Endothelial cell of hepatic sinusoid (primary cell): ENCODE data around the gene FAM161B.
"Not testable (repeated sequence)": the region's sequence is repeated elsewhere in the genome, so short reads cannot be mapped to it uniquely, and the experiment has no call there.

Experiments
- in situ Hi-C: cut with HindIII; loops from 2 replicates; pipeline ENCODE4 v1.10.0; 2017; ENCODE audit warnings: low sequenced_read_pairs

The FAM161B gene

GRCh38 chr14:73944432-73945158 is 5.3 kb downstream of the FAM161B start:
- in situ Hi-C loops, result no loop called here

DNA sequence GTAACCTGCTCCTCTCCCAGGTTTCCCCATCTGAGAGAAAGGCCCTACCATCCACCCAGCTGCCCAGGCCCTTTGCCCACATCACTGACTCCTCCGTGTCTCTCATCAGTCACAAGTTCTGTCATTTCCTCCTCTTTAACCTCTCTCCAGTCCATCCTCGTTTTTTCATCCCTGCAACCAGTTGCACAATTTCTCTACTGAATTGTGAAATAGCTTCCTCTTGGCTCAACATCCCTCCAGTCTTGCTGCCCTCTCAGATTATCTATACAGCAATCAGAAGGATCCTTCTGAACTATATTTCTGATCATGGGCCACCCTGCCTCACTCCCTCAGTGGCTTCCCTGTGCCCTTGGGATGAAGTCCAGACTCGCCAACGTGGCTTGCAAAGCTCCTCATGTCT is 6.8 kb downstream of the FAM161B start:
- in situ Hi-C loops, result no loop called here

DNA sequence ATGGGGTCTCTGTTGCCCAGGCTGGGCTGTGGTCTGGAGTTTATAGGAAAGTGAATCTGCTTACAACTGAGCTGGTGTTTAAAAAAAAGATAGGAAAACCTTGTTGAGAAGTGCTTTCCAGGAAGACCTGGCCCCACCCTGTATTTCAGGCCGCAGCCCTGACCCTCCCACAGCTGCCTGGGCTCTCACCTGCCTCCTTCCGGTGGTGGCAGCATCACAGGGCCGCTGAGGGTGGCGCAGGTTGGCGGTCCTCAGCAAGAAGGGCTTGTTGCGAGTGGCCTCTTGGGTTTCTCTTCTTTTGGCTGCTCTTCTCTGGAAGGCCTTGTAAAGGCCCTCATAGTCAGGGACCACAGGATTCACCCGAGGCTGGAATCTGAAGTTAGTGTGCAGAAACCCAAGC is 7.7 kb downstream of the FAM161B start:
- in situ Hi-C loops, result no loop called here

GRCh38 chr14:73937012-73937411 is 12.9 kb downstream of the FAM161B start:
- in situ Hi-C loops, result no loop called here

DNA sequence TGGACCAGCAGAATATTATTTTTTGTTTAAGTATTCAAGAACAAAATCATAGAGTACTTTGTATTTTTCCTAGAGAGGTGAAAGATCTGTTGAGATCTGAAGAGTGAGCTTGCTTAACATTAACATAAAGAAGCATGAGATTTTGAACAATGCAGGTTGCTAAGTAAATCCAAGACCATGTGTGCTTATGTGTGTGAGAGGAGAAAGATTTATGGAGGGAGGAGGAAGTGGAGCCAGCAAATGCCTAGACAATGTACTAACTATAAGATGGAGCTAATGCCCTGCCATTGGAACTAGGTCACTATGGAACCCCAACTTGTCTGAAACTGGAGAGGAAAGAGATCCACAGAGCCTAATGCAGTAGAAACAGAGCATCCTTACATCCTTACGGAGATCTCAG is 13.3 kb downstream of the FAM161B start:
- in situ Hi-C loops, result no loop called here

GRCh38 chr14:73935666-73936065 is 14.2 kb downstream of the FAM161B start:
- in situ Hi-C loops, result no loop called here

GRCh38 chr14:73924337-73924736 is 25.6 kb downstream of the FAM161B start:
- in situ Hi-C loops, result no loop called here

GRCh38 chr14:73919457-73919856 is 30.4 kb downstream of the FAM161B start:
- in situ Hi-C loops, result not testable (repeated sequence)

GRCh38 chr14:73916324-73916723 is 33.6 kb downstream of the FAM161B start:
- in situ Hi-C loops, result no loop called here

GRCh38 chr14:73913256-73913655 is 36.6 kb downstream of the FAM161B start:
- in situ Hi-C loops, result no loop called here

DNA sequence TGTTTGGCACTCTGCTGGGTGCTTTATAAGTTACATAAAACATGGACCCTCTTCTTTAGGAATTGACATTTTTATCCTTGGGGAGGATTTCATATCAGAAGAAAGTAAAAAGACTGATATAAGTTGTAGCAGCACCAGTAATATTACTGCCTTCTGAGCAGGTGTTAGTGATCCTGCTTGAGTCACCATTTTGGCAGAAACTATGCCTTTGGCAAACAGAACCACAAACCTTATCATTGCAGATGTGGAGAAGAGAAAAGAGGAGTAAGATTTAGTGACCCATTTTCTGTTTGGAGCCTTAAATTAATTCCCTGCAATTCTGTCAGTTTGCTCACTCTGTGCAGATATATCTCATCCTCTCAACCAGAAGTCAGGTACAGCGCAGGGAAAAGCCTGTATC is 40.2 kb downstream of the FAM161B start:
- in situ Hi-C loops, result no loop called here

GRCh38 chr14:73903028-73903427 is 46.9 kb downstream of the FAM161B start:
- in situ Hi-C loops, result no loop called here

GRCh38 chr14:73896521-73896920 is 53.4 kb downstream of the FAM161B start:
- in situ Hi-C loops, result no loop called here

GRCh38 chr14:73895939-73896338 is 54.0 kb downstream of the FAM161B start:
- in situ Hi-C loops, result no loop called here

DNA sequence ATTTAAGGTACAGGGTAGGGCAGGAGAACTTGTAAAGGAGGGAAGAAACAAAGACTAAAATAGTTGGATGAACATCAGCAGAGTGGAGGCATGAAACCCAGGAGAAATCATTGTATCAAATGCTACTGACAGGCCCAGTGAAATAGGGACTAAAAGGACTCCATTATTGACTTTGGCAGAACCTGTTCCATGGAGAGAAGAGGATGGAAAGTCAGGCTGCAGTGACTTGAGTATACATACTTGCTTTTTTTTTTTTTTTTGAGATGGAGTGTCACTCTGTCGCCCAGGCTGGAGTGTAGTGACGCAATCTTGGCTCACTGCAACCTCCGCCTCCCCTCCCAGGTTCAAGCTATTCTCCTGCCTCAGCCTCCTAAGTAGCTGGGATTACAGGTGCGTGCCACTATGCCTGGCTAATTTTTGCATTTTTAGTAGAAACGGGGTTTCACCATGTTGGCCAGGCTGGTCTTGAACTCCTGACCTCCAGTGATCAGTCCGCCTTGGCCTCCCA is 55.7 kb downstream of the FAM161B start:
- in situ Hi-C loops, result not testable (repeated sequence)

DNA sequence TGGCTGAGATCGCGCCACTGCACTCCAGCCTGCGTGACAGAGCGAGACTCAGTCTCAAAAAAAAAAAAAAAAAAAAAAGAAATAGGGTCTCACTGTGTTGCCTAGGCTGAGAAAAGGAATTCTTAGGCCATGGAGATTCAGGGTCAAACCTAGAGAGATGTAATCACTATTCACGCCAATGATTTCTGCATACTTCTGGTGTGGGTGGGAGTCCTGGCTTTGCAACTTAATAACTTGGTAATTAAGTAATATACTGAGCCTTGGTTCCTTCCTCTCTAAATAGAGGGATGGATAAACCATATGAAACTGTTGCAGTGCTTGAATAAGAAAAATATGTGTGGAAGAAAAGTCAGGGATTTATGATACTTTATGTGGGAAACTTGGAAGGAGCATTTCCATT is 60.5 kb downstream of the FAM161B start:
- in situ Hi-C loops, result no loop called here

GRCh38 chr14:73888971-73889370 is 60.9 kb downstream of the FAM161B start:
- in situ Hi-C loops, result no loop called here

DNA sequence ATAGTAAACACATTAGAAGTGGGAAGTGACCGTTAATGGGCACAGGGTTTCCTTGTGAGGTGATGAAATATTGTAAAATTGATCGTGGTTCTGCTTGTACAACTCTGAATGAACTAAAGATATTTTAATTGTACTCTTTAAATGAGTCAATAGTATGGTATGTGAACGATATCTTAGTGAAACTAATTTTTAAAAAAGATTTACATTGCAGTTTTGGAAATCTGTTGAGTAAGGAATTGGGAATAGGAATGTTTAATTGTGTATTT is 61.5 kb downstream of the FAM161B start:
- in situ Hi-C loops, result no loop called here

DNA sequence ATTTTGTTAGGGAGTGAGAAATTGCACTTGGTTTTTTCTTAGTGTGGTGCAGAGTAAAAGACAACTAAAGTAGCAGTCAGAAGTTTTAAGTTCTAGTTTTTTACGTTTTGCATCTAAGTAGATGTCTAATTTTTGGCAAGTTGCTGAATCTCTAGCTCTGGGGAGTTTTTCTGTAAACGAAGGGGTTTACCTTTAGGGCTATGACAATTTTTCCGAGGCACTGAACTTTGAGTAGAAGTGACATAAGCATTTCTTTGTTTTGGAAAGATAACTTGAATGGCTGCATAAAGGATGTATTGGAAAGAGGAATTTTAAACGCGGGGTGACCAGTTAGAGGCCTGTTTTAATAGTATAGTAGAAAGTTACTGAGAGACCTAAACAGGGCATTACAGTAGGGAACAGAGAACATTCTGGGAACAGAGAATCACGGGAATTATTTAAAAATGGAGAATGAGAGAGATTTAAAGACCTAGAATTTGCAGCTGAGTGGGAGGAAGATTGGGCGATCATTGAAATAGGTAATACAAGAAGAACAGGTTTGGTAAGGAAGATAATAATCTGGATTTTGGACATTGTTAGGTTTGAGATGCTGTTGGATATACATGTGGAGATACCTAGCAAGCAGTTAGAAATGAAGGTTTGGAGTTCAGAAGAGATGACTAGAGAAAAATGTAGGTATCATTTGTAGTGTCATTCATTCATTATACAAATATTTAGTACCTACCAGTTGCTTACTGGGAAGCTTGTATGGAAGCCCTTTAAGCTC is 62.0 kb downstream of the FAM161B start:
- in situ Hi-C loops, result no loop called here

DNA sequence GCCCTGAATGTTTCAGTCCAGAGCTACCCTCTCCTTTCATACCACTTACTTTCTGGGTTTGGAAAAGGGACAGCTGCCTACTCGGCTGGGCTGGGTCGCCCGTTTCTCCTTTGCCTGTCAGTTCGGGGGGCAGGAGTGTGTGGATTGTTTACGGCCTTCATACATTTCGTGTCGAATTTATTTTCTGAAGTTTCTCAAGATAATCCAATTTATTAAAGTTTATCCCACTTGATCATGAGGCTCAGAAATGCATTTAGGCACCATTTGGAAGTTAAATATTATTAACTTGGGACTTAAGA is 62.6 kb downstream of the FAM161B start:
- in situ Hi-C loops, result no loop called here

DNA sequence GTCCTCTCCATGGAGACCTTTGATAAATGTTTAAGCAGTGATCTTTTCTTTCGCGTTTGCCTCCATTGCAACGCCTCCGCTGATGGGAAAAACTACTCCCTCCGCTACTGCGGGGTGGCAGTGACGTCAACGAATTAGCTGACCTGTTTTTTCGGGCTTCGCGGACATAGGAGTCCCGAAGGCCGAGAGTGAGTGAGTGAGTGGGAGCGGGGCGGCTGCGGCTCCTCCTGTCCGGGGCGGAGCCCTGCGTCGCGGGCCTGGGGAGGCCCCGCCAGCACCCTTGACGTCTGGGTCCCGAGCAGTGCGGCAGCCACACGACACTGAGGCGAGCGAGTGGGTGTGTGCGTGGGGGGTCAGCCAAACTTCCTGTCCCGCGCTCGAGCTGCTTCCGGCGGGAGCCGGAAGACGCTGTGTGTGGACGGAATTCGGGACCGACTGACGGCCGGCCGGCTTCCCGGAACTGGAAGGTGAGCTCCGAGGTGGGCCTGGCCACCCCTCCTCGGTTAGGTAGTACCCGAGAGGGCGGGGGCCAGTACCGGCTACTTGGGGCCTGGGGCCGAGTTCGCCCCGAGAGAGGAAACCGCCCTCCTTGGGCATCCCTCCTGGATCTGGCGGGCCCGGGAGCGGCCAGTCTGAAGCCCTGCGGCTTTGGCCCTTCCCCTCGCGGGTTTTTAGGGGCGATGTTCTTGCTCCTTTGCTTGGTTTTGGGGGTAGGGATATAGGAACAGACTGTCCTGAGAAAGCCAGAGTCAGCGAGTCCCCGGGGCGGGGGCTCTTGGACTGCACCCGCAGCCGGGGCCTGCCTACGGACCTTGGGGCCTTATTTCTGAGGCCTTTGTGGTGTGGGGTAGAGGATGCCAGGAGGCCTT is 63.2 kb downstream of the FAM161B start, which contains the start of gene ZNF410:
Gene ZNF410 (plus strand): TSS at position 411 of the 869 bp plus-strand sequence. CDS start 5,317 bp downstream, outside the sequence.
- in situ Hi-C loops, result no loop called here
